HCT116 (cell line): ENCODE results near the gene GPLD1. TPM values are rescaled to one million over a fixed set of nuclear protein-coding genes. Genes with fewer than 3 reads are reported as not detected.

ENCODE experiments used
- ATAC-seq: fragments of 200-7000 bp; cut with Tn5 transposase; 2 replicates; pipeline ENCODE4 v1.9.1; 2020; ENCODE audit warnings: mild to moderate bottlenecking, moderate library complexity
- BruUV-seq: library from RNA; stranded (reverse); fragments of 400-500 nt; replicated peaks from 2 replicates; lab custom pipeline; 2021; lab: Mats Ljungman, UMichigan
- CTCF ChIA-PET: fragments of 300-600 bp; sonication (Branson Sonifier 250); formaldehyde crosslinking; loops from one replicate; lab custom pipeline; 2021; ENCODE audit warnings: antibody characterized with exemption; lab: Charles Lee
- POLR2A ChIA-PET: fragments of 300-600, 350-600 bp; sonication (Branson Sonifier 250); formaldehyde crosslinking; loops from one replicate; lab custom pipeline; 2021; ENCODE audit warnings: antibody characterized with exemption; lab: Charles Lee
- RAD21 ChIA-PET, 2 experiments: fragments of 300-600 bp; sonication (Branson Sonifier 250); formaldehyde crosslinking; loops; one replicate each; lab custom pipeline; 2023; ENCODE audit warnings: low total read pairs in 2 of 2; ENCODE audit not compliant: uncharacterized antibody in 2 of 2, unreplicated experiment in 2 of 2, low non-redundant PET in 1 of 2; lab: Charles Lee
- DNase-seq: peaks from one replicate; pipeline ENCODE4 v3.0.0-alpha.2; 2010; ENCODE audit warnings: low read depth, low spot score
- H2AFZ ChIP-seq: fragments of 200-600 bp; shearing (Covaris generic), sonication (generic); 2 replicates; pipeline ENCODE4 v1.6.1; 2017; ENCODE audit warnings: low read depth, mixed run types, mixed read lengths, antibody characterized with exemption, low read length; ENCODE audit not compliant: poor library complexity, severe bottlenecking
- H3K27ac ChIP-seq: 2 replicates; pipeline ENCODE4 v1.5.1; 2012; ENCODE audit warnings: low read depth, low read length
- H3K27me3 ChIP-seq: fragments of 200-600 bp; sonication (generic); 2 replicates; pipeline ENCODE4 v1.6.1; 2016; ENCODE audit warnings: mixed run types, low read length, mixed read lengths; ENCODE audit not compliant: insufficient read depth
- H3K36me3 ChIP-seq, 2 experiments: fragments of 200-500 bp in 1 of 2; fragments of 200-600 bp in 1 of 2; sonication (Bioruptor generic) in 1 of 2; sonication (generic) in 1 of 2; 2 replicates each; pipeline versions ENCODE4 v1.5.1 to v1.6.1; 2014 to 2016; ENCODE audit warnings: low read length in 2 of 2, inconsistent platforms in 1 of 2, mixed read lengths in 1 of 2, mixed run types in 1 of 2; ENCODE audit not compliant: insufficient read depth in 2 of 2, control insufficient read depth in 1 of 2
- H3K4me1 ChIP-seq, 2 experiments: fragments of 200-600 bp in 1 of 2; sonication (generic) in 1 of 2; 2 replicates each; pipeline versions ENCODE4 v1.5.1 to v1.6.1; 2012 to 2017; ENCODE audit warnings: low read length in 2 of 2, inconsistent platforms in 1 of 2, mild to moderate bottlenecking in 1 of 2, mixed read lengths in 1 of 2, mixed run types in 1 of 2, moderate library complexity in 1 of 2; ENCODE audit not compliant: insufficient read depth in 2 of 2, control insufficient read depth in 1 of 2
- H3K4me2 ChIP-seq: fragments of 200-600 bp; sonication (generic); 2 replicates; pipeline ENCODE4 v1.6.1; 2017; ENCODE audit warnings: mixed run types, low read length, mixed read lengths
- H3K4me3 ChIP-seq, 2 experiments: fragments of 200-600 bp in 1 of 2; sonication (generic) in 1 of 2; replicated peaks in 1 of 2; 2 replicates each; pipeline ENCODE4 v1.5.1; 2011 to 2016; ENCODE audit warnings: low read length in 2 of 2, control low read depth in 1 of 2, low read depth in 1 of 2, mild to moderate bottlenecking in 1 of 2, mixed read lengths in 1 of 2, mixed run types in 1 of 2
- H3K79me2 ChIP-seq: fragments of 200-600 bp; sonication (generic); 2 replicates; pipeline ENCODE4 v1.6.1; 2017; ENCODE audit warnings: mild to moderate bottlenecking, mixed run types, low read length, moderate library complexity, mixed read lengths; ENCODE audit not compliant: insufficient read depth
- H3K9ac ChIP-seq: fragments of 200-600 bp; sonication (generic); 2 replicates; pipeline ENCODE4 v1.6.1; 2016; ENCODE audit warnings: low read length, mixed read lengths
- H3K9me2 ChIP-seq: fragments of 200-600 bp; sonication (generic), shearing (Covaris generic); 2 replicates; pipeline ENCODE4 v1.6.1; 2017; ENCODE audit warnings: mixed run types, mild to moderate bottlenecking, moderate library complexity; ENCODE audit not compliant: insufficient read depth
- H3K9me3 ChIP-seq, 2 experiments: fragments of 200-500 bp in 1 of 2; fragments of 200-600 bp in 1 of 2; sonication (Bioruptor generic) in 1 of 2; sonication (generic) in 1 of 2; 2 replicates each; pipeline ENCODE4 v1.6.1; 2014 to 2017; ENCODE audit warnings: low read length in 2 of 2, mixed read lengths in 2 of 2, inconsistent platforms in 1 of 2, low read depth in 1 of 2, mild to moderate bottlenecking in 1 of 2, mixed run types in 1 of 2, moderate library complexity in 1 of 2; ENCODE audit not compliant: control insufficient read depth in 1 of 2, insufficient read depth in 1 of 2
- H4K20me1 ChIP-seq: fragments of 200-600 bp; sonication (generic), shearing (Covaris generic); 2 replicates; pipeline ENCODE4 v1.6.1; 2017; ENCODE audit warnings: mixed run types, mild to moderate bottlenecking, moderate library complexity; ENCODE audit not compliant: insufficient read depth
- ATF3 ChIP-seq: IDR thresholded peaks from 2 replicates; pipeline ENCODE4 v1.6.1; 2012
- CEBPB ChIP-seq: IDR thresholded peaks from 2 replicates; pipeline ENCODE4 v1.6.1; 2012; ENCODE audit warnings: low read depth
- CTCF ChIP-seq, 3 experiments: fragments of 200-600 bp in 1 of 3; sonication (generic) in 1 of 3; IDR thresholded peaks in 2 of 3; conservative IDR thresholded peaks in 1 of 3; 2 replicates each; pipeline ENCODE4 v1.5.1; 2012 to 2017; ENCODE audit warnings: low read depth in 2 of 3, low read length in 2 of 3, antibody characterized with exemption in 1 of 3, borderline replicate concordance in 1 of 3, control low read depth in 1 of 3, mild to moderate bottlenecking in 1 of 3, mixed read lengths in 1 of 3, mixed run types in 1 of 3, moderate library complexity in 1 of 3; ENCODE audit not compliant: insufficient read depth in 1 of 3
- EGR1 ChIP-seq: IDR thresholded peaks from 2 replicates; pipeline ENCODE4 v1.6.1; 2012; ENCODE audit warnings: low read depth
- ELF1 ChIP-seq: IDR thresholded peaks from 2 replicates; pipeline ENCODE4 v1.6.1; 2012; ENCODE audit warnings: low read depth, borderline replicate concordance
- EZH2 ChIP-seq: fragments of 200-600 bp; sonication (generic); IDR thresholded peaks from 2 replicates; pipeline ENCODE4 v1.6.1; 2017; ENCODE audit warnings: antibody characterized with exemption, mixed run types
- EZH2phosphoT487 ChIP-seq: fragments of 200-600 bp; IDR thresholded peaks from 2 replicates; pipeline ENCODE4 v1.6.1; 2018; ENCODE audit warnings: antibody characterized with exemption, borderline replicate concordance
- FOSL1 ChIP-seq: IDR thresholded peaks from 2 replicates; pipeline ENCODE4 v1.6.1; 2012; ENCODE audit warnings: low read depth
- JUND ChIP-seq: IDR thresholded peaks from 2 replicates; pipeline ENCODE4 v1.6.1; 2012
- MAX ChIP-seq: IDR thresholded peaks from 2 replicates; pipeline ENCODE4 v1.6.1; 2012
- POLR2A ChIP-seq: IDR thresholded peaks from 2 replicates; pipeline ENCODE4 v1.7.0; 2011; ENCODE audit warnings: borderline replicate concordance; ENCODE audit not compliant: insufficient read depth, insufficient read length; ENCODE audit errors: extremely low read depth
- POLR2AphosphoS5 ChIP-seq: IDR thresholded peaks from 2 replicates; pipeline ENCODE4 v1.6.1; 2011; ENCODE audit warnings: mild to moderate bottlenecking, low read depth, low read length, moderate library complexity
- RAD21 ChIP-seq: IDR thresholded peaks from 2 replicates; pipeline ENCODE4 v1.6.1; 2012; ENCODE audit warnings: low read depth, mild to moderate bottlenecking
- REST ChIP-seq: IDR thresholded peaks from 2 replicates; pipeline ENCODE4 v1.6.1; 2012; ENCODE audit warnings: low read depth
- SIN3A ChIP-seq: IDR thresholded peaks from 2 replicates; pipeline ENCODE4 v1.6.1; 2012; ENCODE audit warnings: low read depth
- SP1 ChIP-seq: IDR thresholded peaks from 2 replicates; pipeline ENCODE4 v1.6.1; 2012; ENCODE audit warnings: low read depth
- SRF ChIP-seq: IDR thresholded peaks from 2 replicates; pipeline ENCODE4 v1.6.1; 2012; ENCODE audit warnings: low read depth
- ZNF274 ChIP-seq: fragments of 200-500 bp; sonication (Bioruptor generic); IDR thresholded peaks from 2 replicates; pipeline ENCODE4 v1.6.1; 2014; ENCODE audit warnings: mild to moderate bottlenecking, low read depth, low read length, inconsistent platforms
- intact Hi-C: fragments of 100-400 bp; cut with micrococcal nuclease; formaldehyde crosslinking; loops from 2 replicates; pipeline ENCODE4 v1.10.0; 2022
- total RNA-seq: library from RNA; stranded (reverse); gene quantifications from one replicate; pipeline ENCODE4 v1.2.1, GENCODE V29; 2021; ENCODE audit not compliant: unreplicated experiment
- TF ChIP-seq, protein P1 (sequence below): IDR thresholded peaks from 2 replicates; pipeline ENCODE4 v1.6.1; 2011; ENCODE audit warnings: mild to moderate bottlenecking, low read length, moderate library complexity; ENCODE audit not compliant: insufficient replicate concordance; ENCODE audit errors: extremely low read depth

The GPLD1 gene
- total RNA-seq, 1 experiment from 2014 or later: 2.1 TPM

DNA sequence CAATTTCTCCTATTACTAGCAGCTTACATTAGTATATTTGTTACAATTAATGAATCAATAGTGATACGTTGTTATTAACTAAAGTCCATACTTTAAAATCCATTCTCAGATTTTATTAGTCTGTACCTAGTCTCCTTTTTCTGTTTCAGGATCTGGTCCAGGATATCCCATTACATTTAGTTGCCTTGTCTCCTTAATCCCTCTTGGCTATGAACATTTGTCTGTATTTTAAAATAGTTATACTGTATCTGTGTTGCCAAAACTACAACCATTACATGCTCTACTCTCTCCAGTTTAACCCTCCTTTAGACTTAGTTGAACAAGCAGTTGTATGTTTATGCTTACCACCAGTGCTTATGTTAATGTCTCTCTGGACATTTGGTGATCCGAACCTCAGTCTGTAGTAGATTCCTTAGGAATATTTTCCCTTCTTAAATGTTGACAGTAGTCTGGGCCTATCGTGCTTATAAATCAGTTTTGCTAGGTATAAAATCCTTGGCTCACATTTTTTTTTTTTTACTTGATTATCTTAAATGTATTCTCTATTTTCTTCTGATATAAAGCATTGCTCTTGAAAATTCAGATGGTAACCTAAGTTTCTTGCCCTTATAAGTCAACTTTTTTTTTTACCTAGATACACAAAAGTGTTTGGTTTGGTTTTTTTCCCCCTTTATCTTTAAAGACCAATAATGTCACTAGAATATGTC, 17.6 kb upstream of the GPLD1 start:
- Histone ChIP-seq H3K9me2 (no peaks in the 10 kb centered on the region), H3K79me2 (no peaks in the 10 kb centered on the region), H3K4me2 (no peak overlapping the region), H3K4me3 (no peak overlapping the region), H3K27ac (no peak overlapping the region), H3K9ac (no peak overlapping the region), H3K4me1 (no peaks in the 10 kb centered on the region; a peak in 1 of 4 replicates), H3K9me3 (no peaks in the 10 kb centered on the region), H3K36me3 (no peaks in the 10 kb centered on the region), H4K20me1 (no peaks in the 10 kb centered on the region), H3K27me3 (no peaks in the 10 kb centered on the region), H2AFZ (no peak overlapping the region)
- ATAC-seq (no peak), DNase-seq (no peak)
- CTCF ChIA-PET: no interaction called here
- no TSS peak for BruUV-seq
- TF ChIP-seq SRF: no peak
- TF ChIP-seq, protein P1, sequence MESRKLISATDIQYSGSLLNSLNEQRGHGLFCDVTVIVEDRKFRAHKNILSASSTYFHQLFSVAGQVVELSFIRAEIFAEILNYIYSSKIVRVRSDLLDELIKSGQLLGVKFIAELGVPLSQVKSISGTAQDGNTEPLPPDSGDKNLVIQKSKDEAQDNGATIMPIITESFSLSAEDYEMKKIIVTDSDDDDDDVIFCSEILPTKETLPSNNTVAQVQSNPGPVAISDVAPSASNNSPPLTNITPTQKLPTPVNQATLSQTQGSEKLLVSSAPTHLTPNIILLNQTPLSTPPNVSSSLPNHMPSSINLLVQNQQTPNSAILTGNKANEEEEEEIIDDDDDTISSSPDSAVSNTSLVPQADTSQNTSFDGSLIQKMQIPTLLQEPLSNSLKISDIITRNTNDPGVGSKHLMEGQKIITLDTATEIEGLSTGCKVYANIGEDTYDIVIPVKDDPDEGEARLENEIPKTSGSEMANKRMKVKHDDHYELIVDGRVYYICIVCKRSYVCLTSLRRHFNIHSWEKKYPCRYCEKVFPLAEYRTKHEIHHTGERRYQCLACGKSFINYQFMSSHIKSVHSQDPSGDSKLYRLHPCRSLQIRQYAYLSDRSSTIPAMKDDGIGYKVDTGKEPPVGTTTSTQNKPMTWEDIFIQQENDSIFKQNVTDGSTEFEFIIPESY: no peak
- no peak for TF ChIP-seq EZH2phosphoT487
- no peak for TF ChIP-seq ZNF274
- TF ChIP-seq JUND: no peak
- TF ChIP-seq FOSL1: no peak
- no peak for TF ChIP-seq SP1
- TF ChIP-seq MAX: no peak
- TF ChIP-seq ELF1: no peak
- no peak for TF ChIP-seq POLR2A
- no peak for TF ChIP-seq SIN3A
- TF ChIP-seq EGR1: no peak
- no peak for TF ChIP-seq EZH2
- TF ChIP-seq ATF3: no peak
- TF ChIP-seq CEBPB: no peak
- TF ChIP-seq REST: no peak
- no peak for TF ChIP-seq CTCF (IDR thresholded peaks at IDR 0.05 in 2 of 3, conservative IDR thresholded peaks at IDR 0.05 in 1 of 3; ENCODE audit: borderline replicate concordance in 1 of 3, insufficient read depth in 1 of 3, low read depth in 2 of 3, low read length in 2 of 3)
- TF ChIP-seq RAD21: no peak
- TF ChIP-seq POLR2AphosphoS5: no peak
- RAD21 ChIA-PET: no interaction called here
- POLR2A ChIA-PET: no interaction called here
- intact Hi-C loops: no loop called here
